ENCODE measurements around the gene TEC. TPM values are rescaled to one million over a fixed set of nuclear protein-coding genes. Genes with fewer than 3 reads are reported as not detected.
"Not testable (repeated sequence)": the region's sequence is repeated elsewhere in the genome, so short reads cannot be mapped to it uniquely, and the experiment has no call there.

TEC gene
- total RNA-seq, 1 donor from 2014 or later = 1.7 TPM

DNA sequence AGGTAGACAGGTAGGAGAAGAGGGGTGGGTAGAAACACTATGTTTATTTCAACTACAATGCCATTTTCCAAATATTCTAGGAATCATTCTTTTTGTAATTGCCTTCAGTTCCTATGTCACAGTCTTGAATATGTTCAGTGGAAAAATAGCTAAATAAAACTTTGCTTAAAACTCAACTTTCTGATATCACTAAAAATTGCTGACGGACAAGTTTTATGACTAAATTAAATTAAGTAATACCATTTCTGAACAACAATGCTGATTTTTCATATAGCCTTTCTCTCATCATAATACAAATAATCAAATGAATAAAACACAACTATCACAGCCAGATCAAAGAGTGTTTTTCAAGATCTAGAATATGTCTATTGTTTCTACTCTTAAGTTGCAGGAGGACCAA, 53.1 kb downstream of the TEC start:
- DNase-seq (no peak), ATAC-seq (ENCODE audit: poor library complexity) (no peak)
- intact Hi-C loops (cut with DNase I) = no loop called here

DNA sequence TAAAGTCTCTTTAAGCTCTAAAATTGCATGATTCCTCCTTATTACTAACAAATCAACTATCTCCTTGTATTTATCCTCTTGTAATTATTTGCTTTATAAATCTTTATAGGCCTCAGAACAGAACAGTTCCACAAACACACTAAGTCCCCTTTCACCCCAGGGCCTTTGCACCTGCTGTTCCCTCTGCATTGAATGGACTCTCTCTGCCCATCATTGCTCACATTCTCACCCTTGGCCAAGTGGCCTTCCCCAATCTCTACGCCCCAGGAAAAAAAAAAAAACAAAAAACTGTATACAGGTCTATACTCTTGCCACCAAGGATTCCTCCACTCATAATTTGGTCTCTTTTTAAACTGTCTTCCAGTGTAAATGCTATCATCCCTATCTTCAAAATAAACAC, 53.7 kb downstream of the TEC start:
- DNase-seq (no peak), ATAC-seq (ENCODE audit: poor library complexity) (no peak)
- intact Hi-C loops (cut with DNase I) = no loop called here

DNA sequence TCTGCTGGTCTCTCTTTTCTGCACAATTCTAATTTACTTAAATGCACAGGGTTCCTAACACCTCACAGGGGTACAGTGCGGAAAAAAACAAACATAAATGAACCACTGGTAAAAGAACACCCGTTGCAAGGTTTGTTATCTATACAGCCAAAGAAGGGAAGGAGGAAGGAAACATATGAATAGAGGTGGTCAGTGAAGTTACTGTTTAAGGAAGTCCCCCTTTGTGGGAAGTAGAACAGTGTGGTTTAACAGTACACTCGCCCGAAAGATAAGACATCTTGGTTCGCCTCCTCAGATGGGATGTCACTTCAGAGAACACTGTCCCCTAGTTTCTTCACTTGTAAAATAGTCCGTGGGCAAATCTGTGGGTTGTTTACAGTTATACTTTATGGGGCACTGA, 57.5 kb downstream of the TEC start:
- ATAC-seq (ENCODE audit: poor library complexity) (no peak), DNase-seq (no peak)
- intact Hi-C loops (cut with DNase I) = no loop called here

DNA sequence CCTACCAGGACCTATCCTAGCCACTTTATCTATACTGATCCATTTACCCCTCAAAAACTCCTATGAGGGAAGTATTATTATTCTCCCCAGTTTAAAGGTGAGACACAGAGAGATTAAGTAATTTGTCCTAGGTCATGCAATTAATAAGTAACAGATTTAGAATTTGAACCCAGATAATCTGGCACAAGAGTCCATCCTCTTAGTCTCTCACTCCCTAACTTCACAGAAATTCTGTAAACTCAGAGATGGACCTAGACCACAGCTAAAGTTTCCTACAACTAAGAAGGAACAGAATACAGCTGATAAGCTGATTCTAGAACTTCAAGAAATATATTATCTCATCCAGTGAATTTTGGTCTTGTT, 58.7 kb downstream of the TEC start:
- intact Hi-C loops (cut with DNase I) = no loop called here
- no peak for DNase-seq
- no peak for ATAC-seq (ENCODE audit: poor library complexity)

DNA sequence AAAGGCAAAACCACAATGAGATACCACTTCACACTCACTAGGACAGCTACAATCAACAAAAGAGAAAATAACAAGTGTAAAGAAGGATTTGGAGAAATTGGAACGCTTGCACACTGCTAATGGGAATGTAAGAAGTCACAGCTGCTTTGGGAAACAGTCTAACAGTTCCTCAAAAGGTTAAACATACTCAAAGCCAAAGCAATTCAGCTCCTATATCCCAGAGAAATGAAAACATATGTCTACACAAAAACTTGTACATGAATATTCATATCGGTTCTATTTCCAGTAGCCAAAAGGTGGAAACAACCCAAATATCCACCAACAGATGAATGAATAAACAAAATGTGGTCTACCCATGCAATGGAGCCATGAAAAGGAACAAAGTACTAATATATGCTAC, 64.0 kb downstream of the TEC start:
- DNase-seq = no peak
- intact Hi-C loops (cut with DNase I) = no loop called here
- no peak for ATAC-seq (ENCODE audit: poor library complexity)

DNA sequence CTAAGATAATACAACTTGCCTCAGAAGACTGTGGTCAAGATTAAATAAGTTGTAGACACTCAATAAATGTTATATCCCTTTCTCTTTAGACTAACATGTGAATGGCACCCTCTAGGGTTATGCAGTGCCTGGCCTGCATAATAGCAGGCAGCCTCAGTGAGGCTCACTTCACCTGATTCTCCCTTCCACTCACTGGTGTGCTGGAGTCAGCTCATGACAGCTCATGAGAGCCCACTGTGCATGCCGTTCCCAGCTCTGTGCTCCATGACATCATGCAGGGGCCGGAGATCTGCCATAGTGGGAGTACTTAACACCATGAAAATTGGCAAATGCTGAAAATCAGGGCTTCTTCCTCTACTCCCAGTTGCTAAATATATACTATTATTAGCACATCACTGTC, 64.5 kb downstream of the TEC start:
- ATAC-seq (ENCODE audit: poor library complexity) (peak; percentile 18), DNase-seq (no peak)
- intact Hi-C loops (cut with DNase I) = no loop called here

DNA sequence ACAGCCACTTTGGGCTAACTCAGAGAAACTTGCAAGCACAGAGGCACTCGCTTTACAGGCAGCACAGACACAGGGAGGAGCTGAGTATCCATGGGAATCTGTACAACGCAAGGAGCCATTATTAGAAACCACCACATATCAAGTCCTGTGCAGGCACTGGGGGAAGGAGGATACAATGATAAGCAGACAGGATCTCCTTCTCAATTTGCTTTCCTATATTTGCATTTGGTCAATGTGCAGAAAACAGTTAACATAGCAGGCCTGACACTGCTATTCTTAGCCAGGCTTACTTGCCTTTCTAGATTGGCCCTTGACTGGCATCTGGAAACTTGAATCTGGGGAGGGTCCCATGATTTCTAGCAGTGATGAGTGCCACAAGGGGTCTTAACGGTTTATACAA, 65.8 kb downstream of the TEC start:
- DNase-seq = no peak
- intact Hi-C loops (cut with DNase I) = no loop called here
- peak; percentile 71 for ATAC-seq (ENCODE audit: poor library complexity)

DNA sequence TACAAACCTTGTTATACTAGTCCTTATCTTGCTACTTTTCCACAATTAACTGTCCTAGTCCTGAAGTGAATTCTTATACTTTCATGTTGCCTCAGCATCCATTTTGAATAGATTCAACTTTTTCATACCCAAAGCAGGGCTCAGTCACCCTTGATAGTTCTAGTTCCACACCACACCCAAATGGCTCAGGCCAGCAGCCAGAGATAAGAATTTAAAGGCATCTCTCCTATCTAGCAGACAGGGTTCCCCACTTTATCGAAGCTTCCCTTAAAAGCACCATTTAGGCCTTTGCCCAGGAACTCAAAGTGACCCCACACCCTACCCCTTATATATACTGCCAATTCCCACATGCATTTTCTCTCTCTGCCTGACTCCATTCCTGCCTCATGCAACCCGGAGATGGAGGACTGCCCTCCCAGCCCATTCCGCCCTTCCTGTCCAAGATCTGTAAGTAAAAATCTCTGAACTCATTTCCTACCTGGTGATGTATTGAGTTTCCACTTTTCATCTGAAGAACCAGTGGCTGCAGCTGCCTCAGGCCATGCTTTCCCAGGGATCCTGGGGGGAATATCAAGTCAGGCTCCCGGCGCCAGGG, 71.9 kb downstream of the TEC start:
- intact Hi-C loops (cut with DNase I) = no loop called here
- DNase-seq = no peak
- ATAC-seq (ENCODE audit: poor library complexity) = no peak

DNA sequence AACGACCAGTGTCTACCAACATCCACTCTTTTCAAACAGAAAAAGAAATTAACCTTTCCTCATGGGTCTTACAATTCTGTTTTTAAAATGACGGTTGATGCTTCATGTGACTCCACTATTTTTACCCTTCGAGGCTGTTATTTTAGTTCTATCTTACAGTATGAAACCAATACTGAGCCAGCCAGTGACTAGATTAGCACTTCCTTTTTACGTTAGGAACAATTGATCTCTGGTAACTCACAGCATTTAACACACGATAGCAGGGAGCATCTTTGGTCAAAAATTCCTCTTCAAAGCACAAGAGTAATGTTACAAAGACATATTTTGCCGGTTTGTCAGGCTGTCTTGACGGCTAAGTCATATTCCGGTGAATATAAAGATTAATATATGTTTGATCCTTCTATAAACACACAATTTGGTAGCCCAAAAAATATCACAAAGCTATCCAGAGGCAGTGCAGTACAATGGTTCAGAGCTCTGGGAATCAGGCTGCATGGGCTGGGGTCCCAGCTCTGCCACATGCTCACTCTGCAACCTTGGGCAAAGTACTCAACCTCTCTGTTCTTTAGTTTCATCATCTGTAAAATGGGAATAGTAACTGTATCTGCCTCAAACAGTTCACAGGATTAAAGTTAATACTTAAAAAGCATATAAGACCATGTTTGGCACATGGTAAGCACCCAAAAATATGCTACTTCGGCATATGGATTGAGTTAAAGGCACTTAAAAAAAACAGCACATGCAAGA, 72.7 kb downstream of the TEC start:
- ATAC-seq (ENCODE audit: poor library complexity) = no peak
- intact Hi-C loops (cut with DNase I) = no loop called here
- DNase-seq = no peak

DNA sequence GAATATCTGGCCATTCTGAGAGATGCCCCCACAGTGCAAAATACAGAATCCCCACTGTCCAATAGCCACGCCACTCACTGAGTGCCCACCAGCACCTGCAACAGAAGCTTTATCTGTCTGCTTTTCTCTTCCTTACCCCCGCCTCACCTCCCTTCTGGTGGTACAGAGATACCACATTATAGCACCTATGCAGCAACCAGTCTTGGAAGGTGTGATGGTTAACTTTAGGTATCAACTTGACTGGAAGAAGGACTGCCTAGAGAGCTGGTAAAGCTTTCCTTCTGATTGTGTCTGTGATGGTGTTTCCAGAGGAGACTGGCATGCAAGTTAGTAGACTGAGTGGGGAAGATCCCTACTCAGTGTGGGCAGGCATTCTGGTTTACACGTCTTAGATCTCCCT, 73.8 kb downstream of the TEC start:
- ATAC-seq (ENCODE audit: poor library complexity) = no peak
- intact Hi-C loops (cut with DNase I) = no loop called here
- DNase-seq = no peak

DNA sequence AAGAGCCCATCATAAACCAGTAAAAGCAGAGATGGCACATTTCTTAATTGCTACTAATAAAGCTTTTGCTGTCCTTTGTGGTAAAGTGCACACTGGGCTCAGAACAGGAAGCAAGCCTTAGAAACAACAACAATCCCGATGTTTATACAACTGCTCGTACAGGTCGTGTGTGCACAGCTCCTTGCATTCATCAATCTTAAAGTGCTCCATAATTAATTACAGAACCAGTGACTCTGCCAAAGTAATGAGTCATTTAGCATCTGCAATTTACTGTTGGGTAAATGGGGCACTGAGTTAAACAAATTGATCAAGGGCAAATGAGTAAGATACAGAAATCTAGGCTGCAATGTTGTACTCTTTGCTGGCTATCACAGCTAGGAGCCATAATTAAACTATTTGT, 74.3 kb downstream of the TEC start:
- ATAC-seq (ENCODE audit: poor library complexity) (no peak), DNase-seq (no peak)
- intact Hi-C loops (cut with DNase I) = no loop called here

DNA sequence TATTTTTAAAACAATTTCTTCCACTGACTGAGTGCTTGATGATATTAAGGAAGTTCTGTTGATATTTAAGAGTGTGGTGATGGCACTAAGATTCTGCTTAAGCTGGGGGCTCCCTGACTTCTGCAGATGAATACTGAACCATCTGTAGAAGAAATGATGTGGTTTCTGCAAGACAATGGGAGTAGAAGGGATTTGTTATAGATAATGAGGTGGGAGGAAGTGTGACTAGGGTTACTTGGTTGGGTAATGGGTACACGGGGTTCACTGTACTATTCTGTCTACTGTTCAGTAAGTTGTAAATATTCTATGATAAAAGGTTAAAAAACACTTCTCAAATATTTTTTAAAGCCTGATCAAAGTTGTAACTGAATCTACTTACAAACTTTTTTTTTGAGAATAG, 74.7 kb downstream of the TEC start:
- DNase-seq (no peak), ATAC-seq (ENCODE audit: poor library complexity) (no peak)
- intact Hi-C loops (cut with DNase I) = no loop called here

DNA sequence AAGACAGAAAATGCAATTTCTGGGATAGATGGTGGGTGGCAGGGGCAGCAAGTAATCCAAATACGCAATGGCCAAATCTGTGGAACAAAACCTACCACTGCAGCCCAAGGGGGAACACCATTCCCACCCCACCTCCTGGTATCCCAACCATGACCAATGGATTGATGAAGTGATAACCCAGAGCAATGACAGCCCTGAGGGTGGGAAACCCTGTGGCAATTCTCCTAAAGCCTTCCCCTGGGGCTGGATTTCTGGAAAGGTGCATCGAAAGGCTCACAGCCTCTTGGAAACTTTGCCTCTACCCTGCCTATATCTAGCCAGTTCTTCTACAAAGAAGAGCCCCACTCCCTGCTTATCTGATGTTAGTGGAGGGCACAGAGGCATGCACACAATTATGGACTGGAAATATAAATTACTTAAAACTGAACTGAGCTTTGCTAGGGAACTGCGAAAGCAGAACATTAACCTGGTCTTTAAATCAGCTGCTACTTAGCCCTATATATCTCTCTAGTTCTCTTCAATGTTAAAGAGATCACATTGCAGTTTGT, 75.6 kb downstream of the TEC start:
- ATAC-seq (ENCODE audit: poor library complexity) = no peak
- intact Hi-C loops (cut with DNase I) = no loop called here
- no peak for DNase-seq

DNA sequence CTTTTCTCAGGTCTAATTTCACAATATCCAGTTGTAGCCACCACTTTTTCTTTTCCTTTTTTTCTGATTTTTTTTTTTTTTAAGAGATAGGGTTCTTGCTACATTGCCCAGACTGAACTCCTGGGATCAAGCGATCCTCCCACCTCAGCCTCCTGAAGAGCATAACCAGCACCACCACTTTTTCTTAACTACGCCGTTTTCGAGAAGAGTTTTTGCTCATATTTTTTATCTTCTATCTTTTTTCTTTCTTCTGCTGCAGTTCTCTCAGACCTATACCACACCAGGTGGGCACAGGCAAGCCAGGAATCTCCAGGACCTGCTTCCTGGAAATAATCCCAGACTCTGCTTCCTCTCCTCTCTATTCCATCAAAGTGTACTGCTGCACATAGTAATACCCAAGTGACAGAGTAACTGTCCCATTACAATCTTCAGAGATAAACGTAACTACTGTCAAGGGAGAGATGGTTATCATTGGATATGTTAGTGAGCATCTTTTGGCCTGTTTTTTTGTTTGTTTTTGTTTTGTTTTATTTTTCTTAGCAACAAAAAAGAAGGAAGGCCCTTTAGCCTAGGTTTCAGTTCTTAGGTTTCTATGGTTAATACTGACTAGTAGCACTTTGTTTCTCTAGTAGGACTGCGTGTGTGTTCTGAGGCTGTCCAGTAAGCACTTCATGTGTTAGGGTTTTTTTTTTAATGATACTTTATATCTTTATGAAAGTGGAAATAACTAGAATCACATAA, 76.4 kb downstream of the TEC start:
- intact Hi-C loops (cut with DNase I) = no loop called here
- no peak for ATAC-seq (ENCODE audit: poor library complexity)
- DNase-seq = no peak

DNA sequence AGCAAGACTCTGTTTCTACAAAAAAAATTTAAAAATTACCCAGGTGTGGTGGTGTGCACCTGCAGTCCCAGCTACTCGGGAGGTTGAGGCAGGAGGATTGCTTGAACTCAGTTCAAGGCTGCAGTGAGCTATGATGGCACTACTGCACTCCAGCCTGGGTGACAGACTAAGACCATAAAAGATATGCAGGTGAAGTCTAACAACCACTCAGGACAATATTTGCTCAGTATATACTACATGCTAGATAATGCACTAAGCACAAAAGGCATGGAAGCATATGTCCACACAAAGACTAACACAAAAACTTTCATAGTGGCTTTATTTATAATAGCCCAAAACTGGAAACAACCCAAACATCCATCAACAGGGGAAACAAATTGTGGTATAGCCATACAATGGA, 77.9 kb downstream of the TEC start:
- no peak for ATAC-seq (ENCODE audit: poor library complexity)
- DNase-seq = no peak
- intact Hi-C loops (cut with DNase I) = no loop called here

DNA sequence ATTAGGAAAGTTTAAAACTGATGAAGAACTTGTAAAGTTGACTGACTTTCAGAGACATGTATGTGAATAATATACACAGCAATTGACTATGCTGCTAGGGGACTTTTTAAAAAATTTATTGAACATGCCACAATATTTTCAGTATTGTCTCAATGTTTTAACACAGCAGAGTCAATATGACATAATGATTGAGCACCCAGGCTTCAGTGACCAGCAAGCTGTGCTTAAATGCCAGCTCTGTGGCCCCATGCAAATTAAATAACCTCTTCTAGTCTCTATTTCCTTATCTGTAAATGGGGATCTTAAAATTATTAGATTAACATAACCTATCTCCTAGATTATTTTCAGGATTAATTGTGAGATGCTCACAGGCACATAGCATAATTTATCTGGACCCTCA, 78.8 kb downstream of the TEC start:
- no peak for DNase-seq
- ATAC-seq (ENCODE audit: poor library complexity) = no peak
- intact Hi-C loops (cut with DNase I) = no loop called here

DNA sequence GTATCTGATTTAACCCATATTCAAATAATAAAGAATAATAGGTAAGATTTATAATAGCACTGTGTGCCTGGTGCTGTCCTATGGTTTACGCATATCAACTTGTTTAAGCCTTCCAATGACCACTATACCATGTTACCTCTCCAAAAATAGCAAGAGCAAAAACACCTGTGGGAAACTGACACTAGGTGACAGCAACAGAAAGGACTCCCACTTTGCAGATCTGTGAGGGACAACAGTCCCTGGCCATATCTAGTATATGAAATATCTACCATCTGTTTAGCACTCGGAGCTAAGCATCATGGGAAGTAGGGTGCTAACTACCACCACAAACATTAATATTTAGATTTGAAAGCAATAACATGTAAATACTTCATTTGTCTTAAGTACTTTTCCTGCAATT, 79.9 kb downstream of the TEC start:
- ATAC-seq (ENCODE audit: poor library complexity) = no peak
- no peak for DNase-seq
- intact Hi-C loops (cut with DNase I) = no loop called here

DNA sequence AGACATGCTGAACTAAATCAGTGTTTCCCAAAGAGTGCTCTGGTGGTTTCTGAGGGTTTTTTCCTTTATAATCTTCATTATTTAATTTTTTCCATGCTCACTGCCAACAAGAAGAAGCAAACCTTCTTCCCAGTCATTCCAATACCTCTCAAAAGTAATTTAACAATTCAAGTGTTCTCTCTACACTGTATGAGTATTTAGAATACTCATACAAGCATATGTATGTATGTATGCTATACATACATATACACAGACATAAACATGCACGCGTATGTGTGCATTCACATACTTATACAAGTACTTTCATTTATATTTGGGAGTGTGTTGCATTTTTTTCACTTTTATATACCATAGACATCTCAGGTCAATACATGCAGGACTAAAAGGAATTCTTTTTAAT, 81.2 kb downstream of the TEC start:
- DNase-seq = no peak
- intact Hi-C loops (cut with DNase I) = no loop called here

DNA sequence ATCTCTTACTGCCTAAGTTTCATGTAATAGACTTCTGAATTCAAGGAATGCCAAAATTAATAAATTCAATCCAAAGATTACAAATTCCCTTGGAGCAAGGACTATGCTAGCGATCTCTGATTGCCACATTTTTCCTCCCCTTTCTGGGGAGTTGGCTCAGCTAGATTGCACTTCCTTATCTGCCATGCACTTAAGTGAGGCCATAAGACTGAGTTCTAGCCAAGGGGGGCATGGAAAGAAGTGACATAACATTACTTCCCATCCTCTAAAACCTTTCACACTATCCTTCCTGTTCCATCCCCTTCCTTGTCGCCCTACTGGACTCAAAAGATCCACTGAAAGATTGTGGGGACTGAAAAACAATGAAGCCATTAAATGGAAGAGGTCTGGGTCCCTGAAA, 81.8 kb downstream of the TEC start:
- DNase-seq = no peak
- ATAC-seq (ENCODE audit: poor library complexity) = peak; percentile 34
- intact Hi-C loops (cut with DNase I) = no loop called here

More for the DNA sequence above, 81.2 kb downstream of the TEC start:
- ATAC-seq (ENCODE audit: poor library complexity) = no peak

DNA sequence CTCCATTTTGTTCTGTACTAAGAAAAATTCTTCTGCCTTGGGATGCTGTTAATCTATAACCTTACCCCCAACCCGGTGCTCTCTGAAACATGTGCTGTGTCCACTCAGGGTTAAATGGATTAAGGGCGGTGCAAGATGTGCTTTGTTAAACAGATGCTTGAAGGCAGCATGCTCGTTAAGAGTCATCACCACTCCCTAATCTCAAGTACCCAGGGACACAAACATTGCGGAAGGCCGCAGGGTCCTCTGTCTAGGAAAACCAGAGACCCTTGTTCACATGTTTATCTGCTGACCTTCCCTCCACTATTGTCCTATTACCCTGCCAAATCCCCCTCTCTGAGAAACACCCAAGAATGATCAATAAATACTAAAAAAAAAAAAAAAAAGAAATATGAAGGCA, 82.6 kb downstream of the TEC start:
- DNase-seq; intact Hi-C loops (cut with DNase I); ATAC-seq (ENCODE audit: poor library complexity): not testable (repeated sequence)
